HEK293 (cell line): ENCODE data around the gene SPHK1.

Experiments used
- CTCF ChIA-PET: fragments of 350-600 bp; formaldehyde crosslinking; extraction: SDS; loops from one replicate; lab custom pipeline; 2021; ENCODE audit warnings: antibody characterized with exemption; lab: Yijun Ruan, JAX
- POLR2A ChIA-PET: fragments of 300-600 bp; formaldehyde crosslinking; extraction: SDS; loops from one replicate; lab custom pipeline; 2020; ENCODE audit warnings: antibody characterized with exemption, inconsistent platforms; lab: Yijun Ruan, JAX
- H3K27ac ChIP-seq: fragments of 200-500 bp; sonication (Bioruptor generic); 2 replicates; pipeline ENCODE4 v1.5.1; 2014; ENCODE audit warnings: low read depth, low read length, control low read depth, inconsistent platforms; ENCODE audit errors: extremely low read depth
- H3K36me3 ChIP-seq, 2 experiments: fragments of 200-500 bp in 1 of 2; sonication (Bioruptor generic) in 1 of 2; 1 replicate in 1 of 2; 2 replicates in 1 of 2; pipeline ENCODE4 v1.5.1; 2014 to 2017; ENCODE audit warnings: inconsistent platforms in 2 of 2, low read length in 2 of 2; ENCODE audit not compliant: control insufficient read depth in 2 of 2, insufficient read depth in 1 of 2
- H3K4me1 ChIP-seq: fragments of 200-500 bp; sonication (Bioruptor generic); 2 replicates; pipeline ENCODE4 v1.5.1; 2014; ENCODE audit warnings: mild to moderate bottlenecking, low read length, inconsistent platforms; ENCODE audit not compliant: control insufficient read depth, insufficient read depth
- H3K4me3 ChIP-seq: 2 replicates; pipeline ENCODE4 v1.5.1; 2011; ENCODE audit warnings: low read depth, mild to moderate bottlenecking, control low read depth, low read length, moderate library complexity
- H3K9me3 ChIP-seq: fragments of 200-500 bp; sonication (Bioruptor generic); 2 replicates; pipeline ENCODE4 v1.5.1; 2014; ENCODE audit warnings: low read depth, low read length, inconsistent platforms; ENCODE audit not compliant: control insufficient read depth, insufficient read depth
- KLF10 ChIP-seq: fragments of 450-650 bp; IDR thresholded peaks from 2 replicates; pipeline ENCODE4 v1.5.1; 2018; ENCODE audit warnings: missing biosample characterization, mild to moderate bottlenecking, missing genetic modification characterization
- MEIS1 ChIP-seq: sonication (generic); formaldehyde crosslinking; IDR thresholded peaks from 2 replicates; pipeline ENCODE4 v1.8.1; 2022; ENCODE audit warnings: missing genetic modification reagents, mild to moderate bottlenecking, borderline replicate concordance
- MZF1 ChIP-seq: fragments of 450-650 bp; formaldehyde crosslinking; IDR thresholded peaks from 2 replicates; pipeline ENCODE4 v1.5.1; 2017; ENCODE audit warnings: missing biosample characterization, missing genetic modification characterization, borderline replicate concordance
- OVOL3 ChIP-seq: fragments of 450-650 bp; formaldehyde crosslinking; IDR thresholded peaks from 2 replicates; pipeline ENCODE4 v1.5.1; 2016; ENCODE audit warnings: missing biosample characterization, missing genetic modification characterization
- TRIM28 ChIP-seq: IDR thresholded peaks from 2 replicates; pipeline ENCODE4 v1.6.1; 2011; ENCODE audit warnings: low read length, control low read depth, borderline replicate concordance
- ZNF10 ChIP-seq: fragments of 450-650 bp; formaldehyde crosslinking; IDR thresholded peaks from 2 replicates; pipeline ENCODE4 v1.5.1; 2017; ENCODE audit warnings: missing biosample characterization, missing genetic modification characterization
- ZNF121 ChIP-seq: fragments of 450-650 bp; formaldehyde crosslinking; IDR thresholded peaks from 2 replicates; pipeline ENCODE4 v1.5.1; 2016; ENCODE audit warnings: missing biosample characterization, missing genetic modification characterization
- ZNF23 ChIP-seq: fragments of 450-650 bp; formaldehyde crosslinking; IDR thresholded peaks from 2 replicates; pipeline ENCODE4 v1.5.1; 2016; ENCODE audit warnings: missing biosample characterization, missing genetic modification characterization, borderline replicate concordance
- ZNF341 ChIP-seq: fragments of 450-650 bp; formaldehyde crosslinking; IDR thresholded peaks from 2 replicates; pipeline ENCODE4; 2016; ENCODE audit warnings: low read depth, missing biosample characterization, missing genetic modification characterization
- ZNF350 ChIP-seq: fragments of 450-650 bp; formaldehyde crosslinking; IDR thresholded peaks from 2 replicates; pipeline ENCODE4 v1.5.0; 2017; ENCODE audit warnings: missing biosample characterization, mild to moderate bottlenecking, missing genetic modification characterization
- ZNF473 ChIP-seq: fragments of 450-650 bp; formaldehyde crosslinking; IDR thresholded peaks from 2 replicates; pipeline ENCODE4 v1.5.1; 2017; ENCODE audit warnings: missing biosample characterization, missing genetic modification characterization
- ZNF501 ChIP-seq: fragments of 450-650 bp; formaldehyde crosslinking; IDR thresholded peaks from 2 replicates; pipeline ENCODE4 v1.5.1; 2016; ENCODE audit warnings: missing biosample characterization, missing genetic modification characterization
- ZNF549 ChIP-seq: fragments of 450-650 bp; IDR thresholded peaks from 2 replicates; pipeline ENCODE4 v1.5.1; 2018; ENCODE audit warnings: missing biosample characterization, missing genetic modification characterization, mild to moderate bottlenecking, inconsistent platforms, moderate library complexity
- ZNF621 ChIP-seq: fragments of 450-650 bp; formaldehyde crosslinking; IDR thresholded peaks from 2 replicates; pipeline ENCODE4 v1.5.1; 2017; ENCODE audit warnings: missing biosample characterization, missing genetic modification characterization
- ZNF777 ChIP-seq: fragments of 450-650 bp; formaldehyde crosslinking; IDR thresholded peaks from 2 replicates; pipeline ENCODE4 v1.5.1; 2017; ENCODE audit warnings: missing biosample characterization, missing genetic modification characterization, borderline replicate concordance
- ZSCAN23 ChIP-seq: fragments of 450-650 bp; formaldehyde crosslinking; IDR thresholded peaks from 2 replicates; pipeline ENCODE4 v1.5.1; 2016; ENCODE audit warnings: missing biosample characterization, missing genetic modification characterization
- ZSCAN30 ChIP-seq: fragments of 450-650 bp; IDR thresholded peaks from 2 replicates; pipeline ENCODE4 v1.5.1; 2018; ENCODE audit warnings: missing biosample characterization, mild to moderate bottlenecking, missing genetic modification characterization, moderate library complexity
- TF ChIP-seq, protein P1 (sequence below): fragments of 450-650 bp; formaldehyde crosslinking; IDR thresholded peaks from 2 replicates; pipeline ENCODE4 v1.5.1; 2017; ENCODE audit warnings: missing biosample characterization, missing genetic modification characterization
- TF ChIP-seq, protein P2 (sequence below): fragments of 450-650 bp; formaldehyde crosslinking; IDR thresholded peaks from 2 replicates; pipeline ENCODE4 v1.5.1; 2016; ENCODE audit warnings: missing biosample characterization, missing genetic modification characterization, low read depth
- TF ChIP-seq, protein P3 (sequence below): fragments of 450-650 bp; IDR thresholded peaks from 2 replicates; pipeline ENCODE4 v1.5.1; 2018; ENCODE audit warnings: missing biosample characterization, mild to moderate bottlenecking, missing genetic modification characterization
- TF ChIP-seq, protein P4 (sequence below): fragments of 450-650 bp; formaldehyde crosslinking; IDR thresholded peaks from 2 replicates; pipeline ENCODE4 v1.5.1; 2016; ENCODE audit warnings: missing biosample characterization, missing genetic modification characterization

SPHK1 gene

DNA sequence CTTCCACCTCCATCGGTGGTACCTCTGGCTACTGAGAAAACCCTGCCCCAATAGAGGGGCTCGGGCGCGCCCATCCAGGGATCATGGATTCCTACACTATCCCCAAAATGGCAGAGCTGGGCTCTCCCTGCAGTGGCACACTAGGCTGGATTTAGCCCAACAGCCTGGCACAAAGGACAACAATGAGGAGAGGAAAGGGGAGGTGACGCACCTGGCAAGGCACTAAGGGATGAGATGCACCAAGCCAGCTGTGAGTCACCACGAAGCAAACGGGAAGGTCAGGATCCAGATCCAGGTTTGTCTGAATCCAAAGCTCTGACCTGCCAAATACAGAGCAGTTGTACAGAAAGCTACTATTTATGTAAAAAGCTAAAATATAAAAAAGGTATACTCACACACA is 50.5 kb downstream of the SPHK1 start:
- Histone ChIP-seq H3K27ac (no peak overlapping the region), H3K4me1 (peaks cover 21% of the 10 kb centered on the region), H3K9me3 (no peaks in the 10 kb centered on the region), H3K4me3 (no peak overlapping the region), H3K36me3 (peaks cover 0 to 9% of the 10 kb centered on the region in 2 experiments; a peak in 1 of 3 replicates)
- CTCF ChIA-PET, result interaction anchor here (0.6 to 2.6 kb wide), 12 partner anchors 10 to 721 kb away, joined by 3 to 15 read pairs (median 4); no protein-coding TSS in a partner anchor
- POLR2A ChIA-PET, result interaction anchor here (0.6 to 0.7 kb wide), 2 partner anchors 32 to 142 kb away, joined by 3 to 4 read pairs; partner anchors contain the start of gene AANAT
- TF ChIP-seq, protein P1, sequence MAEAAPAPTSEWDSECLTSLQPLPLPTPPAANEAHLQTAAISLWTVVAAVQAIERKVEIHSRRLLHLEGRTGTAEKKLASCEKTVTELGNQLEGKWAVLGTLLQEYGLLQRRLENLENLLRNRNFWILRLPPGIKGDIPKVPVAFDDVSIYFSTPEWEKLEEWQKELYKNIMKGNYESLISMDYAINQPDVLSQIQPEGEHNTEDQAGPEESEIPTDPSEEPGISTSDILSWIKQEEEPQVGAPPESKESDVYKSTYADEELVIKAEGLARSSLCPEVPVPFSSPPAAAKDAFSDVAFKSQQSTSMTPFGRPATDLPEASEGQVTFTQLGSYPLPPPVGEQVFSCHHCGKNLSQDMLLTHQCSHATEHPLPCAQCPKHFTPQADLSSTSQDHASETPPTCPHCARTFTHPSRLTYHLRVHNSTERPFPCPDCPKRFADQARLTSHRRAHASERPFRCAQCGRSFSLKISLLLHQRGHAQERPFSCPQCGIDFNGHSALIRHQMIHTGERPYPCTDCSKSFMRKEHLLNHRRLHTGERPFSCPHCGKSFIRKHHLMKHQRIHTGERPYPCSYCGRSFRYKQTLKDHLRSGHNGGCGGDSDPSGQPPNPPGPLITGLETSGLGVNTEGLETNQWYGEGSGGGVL (tag by site-specific recombination), result no peak
- TF ChIP-seq ZNF341 (tag by site-specific recombination), result no peak
- no peak for TF ChIP-seq ZNF621 (tag by site-specific recombination)
- TF ChIP-seq ZNF549 (tag by site-specific recombination), result no peak
- TF ChIP-seq, protein P2, sequence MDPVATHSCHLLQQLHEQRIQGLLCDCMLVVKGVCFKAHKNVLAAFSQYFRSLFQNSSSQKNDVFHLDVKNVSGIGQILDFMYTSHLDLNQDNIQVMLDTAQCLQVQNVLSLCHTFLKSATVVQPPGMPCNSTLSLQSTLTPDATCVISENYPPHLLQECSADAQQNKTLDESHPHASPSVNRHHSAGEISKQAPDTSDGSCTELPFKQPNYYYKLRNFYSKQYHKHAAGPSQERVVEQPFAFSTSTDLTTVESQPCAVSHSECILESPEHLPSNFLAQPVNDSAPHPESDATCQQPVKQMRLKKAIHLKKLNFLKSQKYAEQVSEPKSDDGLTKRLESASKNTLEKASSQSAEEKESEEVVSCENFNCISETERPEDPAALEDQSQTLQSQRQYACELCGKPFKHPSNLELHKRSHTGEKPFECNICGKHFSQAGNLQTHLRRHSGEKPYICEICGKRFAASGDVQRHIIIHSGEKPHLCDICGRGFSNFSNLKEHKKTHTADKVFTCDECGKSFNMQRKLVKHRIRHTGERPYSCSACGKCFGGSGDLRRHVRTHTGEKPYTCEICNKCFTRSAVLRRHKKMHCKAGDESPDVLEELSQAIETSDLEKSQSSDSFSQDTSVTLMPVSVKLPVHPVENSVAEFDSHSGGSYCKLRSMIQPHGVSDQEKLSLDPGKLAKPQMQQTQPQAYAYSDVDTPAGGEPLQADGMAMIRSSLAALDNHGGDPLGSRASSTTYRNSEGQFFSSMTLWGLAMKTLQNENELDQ, result no peak
- no peak for TF ChIP-seq ZNF10 (tag by site-specific recombination)
- TF ChIP-seq ZNF473 (tag by site-specific recombination), result no peak
- TF ChIP-seq KLF10 (tag by site-specific recombination), result no peak

DNA sequence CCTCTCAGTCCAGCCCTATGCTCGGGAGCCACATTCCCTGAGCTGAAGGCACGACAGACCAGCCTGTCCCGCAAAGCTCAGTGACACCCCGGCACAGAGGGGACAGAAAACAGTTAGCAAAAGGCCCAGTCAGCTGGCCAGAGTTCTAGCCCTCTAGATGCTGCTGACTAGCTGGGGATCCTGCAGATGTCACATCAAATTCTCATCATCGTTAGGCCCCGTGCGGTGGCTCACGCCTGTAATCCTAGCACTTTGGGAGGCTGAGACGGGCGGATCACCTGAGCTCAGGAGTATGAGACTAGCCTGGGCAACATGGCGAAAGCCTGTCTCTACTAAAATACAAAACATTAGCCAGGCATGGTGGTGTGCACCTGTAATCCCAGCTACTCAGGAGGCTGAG is 51.3 kb downstream of the SPHK1 start:
- POLR2A ChIA-PET, result interaction anchor here (1.1 kb wide), 1 partner anchor 14 kb away, joined by 4 read pairs; no protein-coding TSS in a partner anchor
- no peak overlapping the region for H3K27ac ChIP-seq
- no peak for TF ChIP-seq MZF1 (tag by site-specific recombination)
- TF ChIP-seq, protein P3, sequence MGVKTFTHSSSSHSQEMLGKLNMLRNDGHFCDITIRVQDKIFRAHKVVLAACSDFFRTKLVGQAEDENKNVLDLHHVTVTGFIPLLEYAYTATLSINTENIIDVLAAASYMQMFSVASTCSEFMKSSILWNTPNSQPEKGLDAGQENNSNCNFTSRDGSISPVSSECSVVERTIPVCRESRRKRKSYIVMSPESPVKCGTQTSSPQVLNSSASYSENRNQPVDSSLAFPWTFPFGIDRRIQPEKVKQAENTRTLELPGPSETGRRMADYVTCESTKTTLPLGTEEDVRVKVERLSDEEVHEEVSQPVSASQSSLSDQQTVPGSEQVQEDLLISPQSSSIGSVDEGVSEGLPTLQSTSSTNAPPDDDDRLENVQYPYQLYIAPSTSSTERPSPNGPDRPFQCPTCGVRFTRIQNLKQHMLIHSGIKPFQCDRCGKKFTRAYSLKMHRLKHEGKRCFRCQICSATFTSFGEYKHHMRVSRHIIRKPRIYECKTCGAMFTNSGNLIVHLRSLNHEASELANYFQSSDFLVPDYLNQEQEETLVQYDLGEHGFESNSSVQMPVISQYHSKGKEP (tag by site-specific recombination), result no peak
- no peak for TF ChIP-seq ZNF777 (tag by site-specific recombination)
- TF ChIP-seq MEIS1 (CRISPR knock-in tag), result no peak
- TF ChIP-seq ZNF549 (tag by site-specific recombination), result no peak
- no peak for TF ChIP-seq ZNF23
- no peak for TF ChIP-seq ZNF121 (tag by site-specific recombination)
- TF ChIP-seq OVOL3, result no peak
- no peak for TF ChIP-seq ZNF501 (tag by site-specific recombination)
- TF ChIP-seq, protein P4, sequence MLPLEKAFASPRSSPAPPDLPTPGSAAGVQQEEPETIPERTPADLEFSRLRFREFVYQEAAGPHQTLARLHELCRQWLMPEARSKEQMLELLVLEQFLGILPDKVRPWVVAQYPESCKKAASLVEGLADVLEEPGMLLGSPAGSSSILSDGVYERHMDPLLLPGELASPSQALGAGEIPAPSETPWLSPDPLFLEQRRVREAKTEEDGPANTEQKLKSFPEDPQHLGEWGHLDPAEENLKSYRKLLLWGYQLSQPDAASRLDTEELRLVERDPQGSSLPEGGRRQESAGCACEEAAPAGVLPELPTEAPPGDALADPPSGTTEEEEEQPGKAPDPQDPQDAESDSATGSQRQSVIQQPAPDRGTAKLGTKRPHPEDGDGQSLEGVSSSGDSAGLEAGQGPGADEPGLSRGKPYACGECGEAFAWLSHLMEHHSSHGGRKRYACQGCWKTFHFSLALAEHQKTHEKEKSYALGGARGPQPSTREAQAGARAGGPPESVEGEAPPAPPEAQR (tag by site-specific recombination), result no peak
- TF ChIP-seq ZSCAN23 (tag by site-specific recombination), result no peak
- no peak for TF ChIP-seq ZSCAN30 (tag by site-specific recombination)
- no peak for TF ChIP-seq TRIM28
- no peak for TF ChIP-seq ZNF350 (tag by site-specific recombination)
- TF ChIP-seq, all 188 proteins: peak for 0
- Histone ChIP-seq H3K4me1 (peaks cover 21% of the 10 kb centered on the region), H3K4me3 (no peak overlapping the region), H3K36me3 (peaks cover 0 to 9% of the 10 kb centered on the region in 2 experiments; a peak in 1 of 3 replicates), H3K9me3 (no peaks in the 10 kb centered on the region)
- CTCF ChIA-PET, result interaction anchor here (0.6 to 2.6 kb wide), 9 partner anchors 13 to 262 kb away, joined by 3 to 15 read pairs (median 4); no protein-coding TSS in a partner anchor
